T47D (cell line): ENCODE measurements around the gene PRR22.

Source experiments
- DNase-seq, 2 experiments: peaks; one replicate each; pipeline versions ENCODE4 v3.0.0 to v3.0.0-alpha.2; 2011 to 2012; ENCODE audit warnings: low read depth in 1 of 2, low spot score in 1 of 2
- JUND ChIP-seq: IDR thresholded peaks from 2 replicates; pipeline ENCODE4 v1.6.1; 2012; ENCODE audit warnings: low read depth
- in situ Hi-C: cut with HindIII; loops from 2 replicates; pipeline ENCODE4 v1.10.0; 2016; ENCODE audit warnings: low sequenced_read_pairs, low pct_unique_long_range_greater_than_20kb

Gene PRR22

DNA sequence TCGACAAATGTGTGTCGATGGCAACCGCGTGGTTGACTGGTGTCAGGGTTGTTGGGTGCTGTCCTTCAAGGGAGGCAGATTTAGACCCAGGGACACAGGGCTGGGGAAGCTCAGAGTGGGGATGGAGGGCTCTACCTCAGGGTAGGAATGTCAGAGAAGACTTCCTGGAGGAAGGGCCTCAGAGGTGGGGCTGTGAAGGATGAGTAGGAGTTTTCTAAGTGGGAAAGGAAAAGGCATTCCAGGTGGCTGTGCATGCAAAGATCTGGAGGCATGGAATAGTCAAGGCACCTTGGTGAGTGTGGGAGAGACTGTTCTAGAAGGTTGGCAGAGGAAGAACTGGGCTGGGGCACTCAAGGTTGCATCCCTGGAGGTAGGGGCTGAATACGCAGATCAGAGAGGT lies 22.4 kb upstream of the PRR22 start:
- in situ Hi-C loops: no loop called here
- no peak for TF ChIP-seq JUND
- DNase-seq: no peak

DNA sequence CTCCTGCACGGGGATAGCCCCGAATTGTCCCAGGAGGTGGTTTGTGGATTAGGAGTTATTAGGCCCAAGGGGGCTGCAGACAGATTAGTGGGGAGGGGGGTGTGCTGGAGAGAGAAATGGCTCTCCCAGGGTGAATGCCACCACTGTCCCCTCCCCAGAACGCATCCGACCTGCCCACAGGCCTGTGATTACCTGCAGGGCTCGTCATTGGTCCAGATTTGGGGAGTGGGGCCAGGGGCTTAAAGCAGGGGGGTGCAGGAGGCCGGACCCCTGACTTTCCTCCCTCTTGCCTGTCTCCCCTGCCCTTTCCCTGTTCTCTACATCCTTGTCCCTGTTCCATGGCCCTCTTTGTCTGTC lies 21.6 kb upstream of the PRR22 start:
- in situ Hi-C loops: no loop called here
- no peak for DNase-seq
- TF ChIP-seq JUND: no peak

DNA sequence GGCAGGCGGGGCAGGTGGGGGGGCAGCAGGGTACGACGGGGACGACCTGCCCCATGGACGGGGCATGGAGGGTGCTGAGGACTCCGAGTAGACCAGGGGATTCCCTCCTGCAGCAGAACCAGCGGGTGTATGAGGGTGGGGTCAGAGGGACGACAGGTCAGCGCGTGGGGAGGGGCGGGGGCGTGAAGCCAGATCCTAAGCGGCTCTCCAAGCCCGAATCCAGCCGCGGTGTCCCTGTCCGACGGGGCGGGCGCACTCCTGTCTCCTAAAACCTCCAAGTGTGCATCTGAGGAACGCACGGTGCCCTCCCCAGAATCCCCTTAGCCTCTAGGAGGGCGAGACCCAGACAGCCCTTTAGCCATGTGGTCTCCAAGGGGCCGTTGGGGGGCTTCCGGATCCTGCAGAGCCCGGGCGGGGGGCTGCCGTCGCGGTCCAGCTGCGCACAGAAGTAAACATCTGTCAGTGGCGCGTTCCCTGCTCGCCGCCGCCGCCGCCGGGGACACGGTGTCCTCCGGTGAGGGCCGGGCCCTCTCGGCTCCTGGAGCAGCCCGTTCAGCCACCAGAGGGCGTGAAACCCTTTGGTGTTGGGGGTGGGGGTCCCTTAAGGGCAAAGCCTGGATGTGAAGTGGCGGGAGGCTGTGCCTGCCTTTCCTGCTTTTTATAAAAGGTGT lies 21.1 kb upstream of the PRR22 start:
- TF ChIP-seq JUND: no peak
- DNase-seq: peak; percentile 69 to 81
- in situ Hi-C loops: no loop called here

DNA sequence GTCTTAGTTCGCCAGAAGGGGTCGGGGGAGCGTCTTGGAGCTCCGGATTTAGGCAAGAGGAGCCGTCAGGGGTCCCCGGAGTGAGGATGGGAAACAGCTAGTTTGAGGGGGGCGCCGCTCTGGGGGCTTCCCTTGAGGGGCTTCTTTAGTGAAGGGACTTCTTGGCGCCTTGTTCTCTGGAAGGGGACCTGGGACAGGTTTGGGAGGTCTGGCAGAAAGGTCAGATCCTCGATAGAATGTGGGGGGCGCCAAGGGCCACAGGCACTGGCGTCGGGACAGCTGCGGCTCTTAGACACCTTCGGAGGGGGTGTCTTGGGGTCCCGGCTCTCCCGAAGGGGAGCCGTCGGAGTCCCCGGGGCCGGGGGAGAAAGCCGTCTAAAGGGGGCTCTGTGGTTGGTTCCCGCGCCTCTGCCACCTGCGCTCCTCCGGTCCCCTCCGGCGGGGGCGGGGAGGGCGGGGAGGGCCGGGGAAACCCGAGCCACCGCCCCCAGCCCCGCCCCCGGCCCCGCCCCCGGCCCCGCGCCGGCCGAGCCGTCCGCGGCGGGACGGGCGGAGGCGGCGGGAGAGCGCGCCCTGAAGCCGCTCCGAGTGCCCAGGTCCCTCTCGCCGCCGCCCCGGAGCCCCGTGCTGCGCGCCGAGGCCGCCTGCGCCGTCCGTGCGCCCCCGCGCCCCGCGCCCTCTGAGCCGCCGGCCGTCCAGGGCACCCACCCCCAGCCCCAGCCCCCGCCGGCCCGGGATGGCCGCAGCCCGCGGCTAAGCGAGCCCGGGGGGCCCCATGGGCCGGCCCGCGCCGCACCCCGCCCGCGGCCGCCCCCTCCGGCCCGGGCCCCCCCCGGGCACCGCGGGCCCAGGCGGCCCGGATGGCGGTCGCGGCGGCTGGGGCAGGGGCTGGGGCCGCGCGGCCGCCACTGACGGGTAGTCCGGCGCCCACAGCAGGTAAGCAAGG lies 20.2 kb upstream of the PRR22 start, which contains the start of gene NRTN:
Gene NRTN (plus strand): TSS at position 552 of the 946 bp plus-strand sequence. CDS start 19,099 bp downstream, outside the sequence.
- no peak for TF ChIP-seq JUND
- DNase-seq: peak; percentile 59 to 62
- in situ Hi-C loops: no loop called here

DNA sequence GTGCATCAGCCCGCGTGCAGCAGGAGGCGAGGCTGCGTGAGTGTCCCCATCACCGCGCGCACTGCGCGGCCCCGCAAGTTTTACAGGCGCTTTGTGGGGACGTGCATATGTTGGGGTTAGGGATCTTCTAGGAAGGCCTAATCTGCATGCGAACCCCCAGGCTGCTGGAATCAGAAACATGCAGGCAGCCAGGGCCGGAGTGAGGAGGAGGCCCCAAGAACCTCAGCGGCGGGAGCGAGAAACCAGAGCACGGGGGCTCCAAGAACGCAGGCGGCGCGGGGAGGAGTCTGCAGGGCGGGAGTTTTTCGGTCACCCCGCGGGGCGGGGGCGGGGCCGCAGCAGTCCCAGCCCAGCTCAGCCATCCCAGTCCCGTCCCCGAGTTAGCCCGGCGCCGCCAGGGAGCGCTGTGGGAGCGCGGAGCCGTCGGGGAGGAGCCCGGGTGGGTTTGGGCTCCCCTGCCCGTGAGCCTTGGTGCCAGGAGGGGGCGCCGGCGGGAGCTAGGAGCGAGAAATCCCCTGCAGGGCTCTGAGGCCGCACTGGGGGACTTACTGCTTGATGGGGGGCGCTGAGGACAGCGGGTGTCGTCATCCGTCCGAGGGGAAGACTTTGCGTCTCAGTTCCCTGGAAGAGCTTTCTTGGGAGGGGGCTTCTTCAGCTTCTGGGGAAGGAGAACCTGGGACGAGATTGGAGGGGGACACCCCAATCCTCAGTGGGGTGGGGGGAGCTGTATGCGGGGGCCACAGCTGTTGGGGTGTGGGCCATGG lies 19.4 kb upstream of the PRR22 start:
- TF ChIP-seq JUND: no peak
- DNase-seq: peak; percentile 90 to 97
- in situ Hi-C loops: no loop called here

DNA sequence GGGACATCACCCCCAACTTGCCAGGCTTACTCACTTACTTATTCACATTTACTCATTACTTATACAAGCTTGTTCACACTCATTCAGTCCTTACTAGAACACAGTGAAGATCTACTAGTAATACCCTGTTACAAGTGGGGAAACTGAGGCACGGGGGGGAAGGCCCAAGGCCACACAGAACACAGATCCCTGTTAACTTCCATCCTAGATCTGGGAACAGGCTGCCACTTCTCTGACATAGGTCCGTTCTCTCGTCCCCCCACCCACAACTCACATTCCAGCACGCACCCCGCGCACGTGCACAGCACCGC lies 18.9 kb upstream of the PRR22 start:
- DNase-seq: no peak
- in situ Hi-C loops: no loop called here
- TF ChIP-seq JUND: no peak

DNA sequence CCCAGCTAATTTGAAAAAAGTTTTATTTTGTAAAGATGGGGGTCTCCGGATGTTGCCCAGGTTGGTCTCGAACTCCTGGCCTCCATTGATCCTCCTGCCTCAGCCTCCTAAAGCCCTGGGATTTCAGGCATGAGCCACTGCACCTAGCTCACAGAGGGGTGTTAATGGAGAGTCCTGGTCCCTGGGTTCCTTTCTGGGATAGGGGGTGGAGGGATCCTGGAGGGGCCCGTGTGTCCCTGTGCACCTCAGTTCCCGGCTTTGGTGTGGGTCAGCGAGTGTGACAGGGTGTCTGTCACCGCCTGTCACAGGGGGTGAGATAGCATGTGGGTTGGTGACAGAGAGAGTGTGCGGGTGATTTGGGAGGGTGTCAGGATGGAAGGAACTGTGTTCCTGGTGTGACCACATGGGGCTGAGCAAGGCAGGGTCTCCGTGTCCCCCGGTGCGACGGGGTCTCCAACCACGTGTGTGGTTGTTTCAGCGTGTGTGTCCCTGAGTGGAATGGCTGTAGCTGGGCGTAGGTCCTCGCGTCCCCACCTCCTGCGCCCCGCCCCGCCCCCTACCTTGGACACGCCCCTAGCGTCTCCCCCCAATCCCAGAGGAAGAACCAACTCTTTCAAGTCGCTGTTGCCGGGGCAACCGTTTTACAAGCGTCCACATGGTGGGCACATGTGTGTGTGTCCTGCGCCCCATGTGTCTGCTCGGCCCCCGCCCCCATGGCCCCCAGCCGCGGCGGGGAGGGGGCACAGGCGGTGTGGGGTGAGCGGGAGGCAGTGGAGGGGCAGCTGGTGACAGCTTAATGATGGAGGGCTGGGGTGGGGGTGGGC lies 17.5 kb upstream of the PRR22 start:
- DNase-seq: no peak
- in situ Hi-C loops: no loop called here
- TF ChIP-seq JUND: no peak

DNA sequence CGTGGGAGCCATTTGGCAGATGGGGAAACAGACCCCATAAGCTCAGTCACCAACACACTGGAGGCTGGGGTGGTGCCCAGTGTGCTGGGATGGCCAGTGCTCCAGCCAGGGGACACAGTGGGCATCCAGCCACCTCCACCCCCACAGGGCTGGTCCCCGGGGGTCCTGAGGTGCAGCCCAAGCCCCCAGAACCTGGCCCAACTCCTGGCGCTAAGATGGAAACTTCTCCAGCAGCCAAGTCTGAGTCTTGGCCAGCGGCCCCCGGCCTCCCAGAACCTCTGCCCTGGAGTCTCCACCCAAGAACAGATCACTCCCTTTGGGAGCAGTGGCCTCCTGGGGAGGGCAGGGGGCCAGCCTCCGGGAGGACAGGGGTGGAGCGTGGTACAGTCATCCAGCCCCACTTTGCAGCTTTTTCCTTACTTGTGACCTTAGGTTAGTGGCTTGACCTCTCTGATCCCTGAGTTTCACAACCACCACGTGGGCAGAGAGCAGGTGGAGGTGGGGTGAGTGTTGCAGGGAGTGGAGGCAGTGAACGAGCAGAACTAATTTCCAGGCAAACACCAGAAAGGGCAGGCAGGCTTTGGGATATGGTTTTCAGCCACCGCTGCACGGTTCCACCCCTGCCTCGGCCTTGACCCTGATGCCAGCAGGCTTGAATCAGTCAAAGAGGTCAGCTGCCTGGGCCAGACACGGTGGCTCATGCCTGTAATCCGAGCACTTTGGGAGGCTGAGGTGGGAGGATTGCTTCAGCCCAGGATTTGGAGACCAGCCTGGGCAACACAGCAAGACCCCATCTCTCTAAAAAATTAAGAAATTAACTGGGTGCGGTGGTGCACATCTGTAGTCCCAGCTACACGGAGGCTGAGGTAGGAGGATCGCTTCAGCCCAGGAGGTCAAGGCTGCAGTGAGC lies 16.1 kb upstream of the PRR22 start:
- in situ Hi-C loops: no loop called here
- DNase-seq: no peak
- TF ChIP-seq JUND: no peak

DNA sequence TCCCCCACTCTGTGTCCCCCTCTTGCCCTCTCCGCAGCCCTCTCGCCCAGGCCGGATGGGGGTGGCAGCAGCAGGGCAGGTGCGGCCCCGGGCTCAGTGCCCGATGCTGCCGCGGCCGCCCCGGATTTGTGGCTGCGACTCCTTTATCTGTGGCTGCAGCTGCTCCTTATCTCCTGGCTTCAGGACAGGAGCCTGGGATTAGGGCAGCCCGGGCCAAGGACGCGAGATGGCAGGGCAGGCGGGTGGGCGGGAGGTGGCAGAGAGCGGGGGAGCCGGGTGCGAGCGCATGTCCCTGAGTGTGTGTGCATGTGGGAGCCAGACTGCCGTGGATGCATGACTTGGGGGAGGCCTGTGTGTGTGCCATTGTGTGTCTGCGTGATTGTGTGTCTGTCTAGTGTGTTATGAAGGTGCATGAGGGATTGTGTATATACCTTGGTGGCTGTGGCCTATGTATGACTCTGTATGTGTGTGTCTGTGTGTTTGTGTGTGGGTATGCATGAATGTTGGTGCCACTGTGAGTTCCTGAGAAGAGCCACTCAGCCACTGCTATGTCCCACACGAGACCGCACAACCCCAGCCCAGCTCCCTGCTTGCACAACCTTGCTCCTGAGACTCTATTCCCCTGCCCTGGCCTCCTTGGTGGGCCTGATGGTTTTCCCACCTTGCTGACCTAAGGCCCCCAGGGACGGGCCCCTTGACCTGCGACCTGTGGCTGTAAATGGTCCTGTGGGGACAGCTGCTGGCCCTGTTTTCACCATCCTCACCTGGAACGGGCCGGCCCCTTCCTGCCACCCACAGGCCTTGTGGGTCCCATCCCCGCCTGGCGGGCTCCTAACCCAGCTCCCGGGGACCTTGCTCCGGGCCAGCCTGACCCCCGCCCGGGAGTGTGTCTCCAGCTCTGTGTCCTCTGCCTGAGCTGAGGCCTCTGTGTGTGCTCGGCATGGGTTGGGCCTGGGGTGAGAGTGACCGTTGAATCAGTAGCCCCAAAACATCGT lies 15.0 kb upstream of the PRR22 start:
- DNase-seq: no peak
- no peak for TF ChIP-seq JUND
- in situ Hi-C loops: no loop called here

DNA sequence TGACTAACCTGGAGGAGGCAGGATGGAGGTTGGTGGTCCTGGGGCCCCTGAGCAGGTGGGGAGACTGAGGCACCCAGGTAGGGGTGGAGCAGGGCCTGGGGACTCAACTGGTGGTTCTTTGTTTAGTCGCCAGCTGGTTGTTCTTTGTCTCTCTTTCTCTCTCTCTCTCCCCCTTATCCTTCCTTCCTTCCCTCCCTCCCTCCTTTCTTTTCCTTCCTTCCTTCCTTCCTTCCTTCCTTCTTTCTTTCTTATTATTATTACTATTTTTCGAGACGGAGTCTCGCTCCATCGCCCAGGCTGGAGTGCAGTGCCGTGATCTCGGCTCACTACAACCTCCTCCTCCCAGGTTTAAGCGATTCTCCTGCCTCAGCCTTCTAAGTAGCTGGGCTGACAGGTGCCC lies 13.7 kb upstream of the PRR22 start:
- DNase-seq: no peak
- no peak for TF ChIP-seq JUND
- in situ Hi-C loops: no loop called here
